ENCODE measurements around the gene SERINC5. TPM values are rescaled to one million over a fixed set of nuclear protein-coding genes. Genes with fewer than 3 reads are reported as not detected.
A peak's percentile ranks its signal among the peaks of the same experiment; 100 is the strongest.

Gene SERINC5
- total RNA-seq, 1 experiment from 2014 or later, result 128 TPM

- TF ChIP-seq PREB (CRISPR knock-in tag; IDR thresholded peaks at IDR 0.05; ENCODE audit: borderline replicate concordance), result no peak
- TF ChIP-seq ZNF281 (CRISPR knock-in tag; IDR thresholded peaks at IDR 0.05), result no peak
- TF ChIP-seq IRF1 (CRISPR knock-in tag; IDR thresholded peaks at IDR 0.05), result no peak
These were observed 103.1 kb downstream of the SERINC5 start (continued) for GRCh38 chr5:80152778-80153177.

- Mint-ChIP-seq H3K4me1 (peaks cover 43% of the 10 kb centered on the region), H3K9me3 (no peaks in the 10 kb centered on the region), H3K4me3 (no peak overlapping the region), H3K27me3 (ENCODE audit: low read depth) (no peaks in the 10 kb centered on the region), H3K36me3 (peaks cover 65% of the 10 kb centered on the region), H3K27ac (peak overlapping the region; percentile 49)
- ChIA-PET CTCF (no interaction called here), POLR2A (no interaction called here)
- TF ChIP-seq, protein P1, sequence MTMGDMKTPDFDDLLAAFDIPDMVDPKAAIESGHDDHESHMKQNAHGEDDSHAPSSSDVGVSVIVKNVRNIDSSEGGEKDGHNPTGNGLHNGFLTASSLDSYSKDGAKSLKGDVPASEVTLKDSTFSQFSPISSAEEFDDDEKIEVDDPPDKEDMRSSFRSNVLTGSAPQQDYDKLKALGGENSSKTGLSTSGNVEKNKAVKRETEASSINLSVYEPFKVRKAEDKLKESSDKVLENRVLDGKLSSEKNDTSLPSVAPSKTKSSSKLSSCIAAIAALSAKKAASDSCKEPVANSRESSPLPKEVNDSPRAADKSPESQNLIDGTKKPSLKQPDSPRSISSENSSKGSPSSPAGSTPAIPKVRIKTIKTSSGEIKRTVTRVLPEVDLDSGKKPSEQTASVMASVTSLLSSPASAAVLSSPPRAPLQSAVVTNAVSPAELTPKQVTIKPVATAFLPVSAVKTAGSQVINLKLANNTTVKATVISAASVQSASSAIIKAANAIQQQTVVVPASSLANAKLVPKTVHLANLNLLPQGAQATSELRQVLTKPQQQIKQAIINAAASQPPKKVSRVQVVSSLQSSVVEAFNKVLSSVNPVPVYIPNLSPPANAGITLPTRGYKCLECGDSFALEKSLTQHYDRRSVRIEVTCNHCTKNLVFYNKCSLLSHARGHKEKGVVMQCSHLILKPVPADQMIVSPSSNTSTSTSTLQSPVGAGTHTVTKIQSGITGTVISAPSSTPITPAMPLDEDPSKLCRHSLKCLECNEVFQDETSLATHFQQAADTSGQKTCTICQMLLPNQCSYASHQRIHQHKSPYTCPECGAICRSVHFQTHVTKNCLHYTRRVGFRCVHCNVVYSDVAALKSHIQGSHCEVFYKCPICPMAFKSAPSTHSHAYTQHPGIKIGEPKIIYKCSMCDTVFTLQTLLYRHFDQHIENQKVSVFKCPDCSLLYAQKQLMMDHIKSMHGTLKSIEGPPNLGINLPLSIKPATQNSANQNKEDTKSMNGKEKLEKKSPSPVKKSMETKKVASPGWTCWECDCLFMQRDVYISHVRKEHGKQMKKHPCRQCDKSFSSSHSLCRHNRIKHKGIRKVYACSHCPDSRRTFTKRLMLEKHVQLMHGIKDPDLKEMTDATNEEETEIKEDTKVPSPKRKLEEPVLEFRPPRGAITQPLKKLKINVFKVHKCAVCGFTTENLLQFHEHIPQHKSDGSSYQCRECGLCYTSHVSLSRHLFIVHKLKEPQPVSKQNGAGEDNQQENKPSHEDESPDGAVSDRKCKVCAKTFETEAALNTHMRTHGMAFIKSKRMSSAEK (CRISPR knock-in tag; IDR thresholded peaks at IDR 0.05; ENCODE audit: borderline replicate concordance), result no peak
- TF ChIP-seq ZNF423 (CRISPR knock-in tag; IDR thresholded peaks at IDR 0.05) (no peak), FOXK1 (CRISPR knock-in tag; IDR thresholded peaks at IDR 0.05) (no peak)
- TF ChIP-seq, protein P2, sequence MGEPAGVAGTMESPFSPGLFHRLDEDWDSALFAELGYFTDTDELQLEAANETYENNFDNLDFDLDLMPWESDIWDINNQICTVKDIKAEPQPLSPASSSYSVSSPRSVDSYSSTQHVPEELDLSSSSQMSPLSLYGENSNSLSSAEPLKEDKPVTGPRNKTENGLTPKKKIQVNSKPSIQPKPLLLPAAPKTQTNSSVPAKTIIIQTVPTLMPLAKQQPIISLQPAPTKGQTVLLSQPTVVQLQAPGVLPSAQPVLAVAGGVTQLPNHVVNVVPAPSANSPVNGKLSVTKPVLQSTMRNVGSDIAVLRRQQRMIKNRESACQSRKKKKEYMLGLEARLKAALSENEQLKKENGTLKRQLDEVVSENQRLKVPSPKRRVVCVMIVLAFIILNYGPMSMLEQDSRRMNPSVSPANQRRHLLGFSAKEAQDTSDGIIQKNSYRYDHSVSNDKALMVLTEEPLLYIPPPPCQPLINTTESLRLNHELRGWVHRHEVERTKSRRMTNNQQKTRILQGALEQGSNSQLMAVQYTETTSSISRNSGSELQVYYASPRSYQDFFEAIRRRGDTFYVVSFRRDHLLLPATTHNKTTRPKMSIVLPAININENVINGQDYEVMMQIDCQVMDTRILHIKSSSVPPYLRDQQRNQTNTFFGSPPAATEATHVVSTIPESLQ (CRISPR knock-in tag; IDR thresholded peaks at IDR 0.05), result no peak
- DNase-seq (ENCODE audit: low spot score) (no peak), ATAC-seq (no peak)
These were observed 104.0 kb downstream of the SERINC5 start for GRCh38 chr5:80151890-80152289.

DNA sequence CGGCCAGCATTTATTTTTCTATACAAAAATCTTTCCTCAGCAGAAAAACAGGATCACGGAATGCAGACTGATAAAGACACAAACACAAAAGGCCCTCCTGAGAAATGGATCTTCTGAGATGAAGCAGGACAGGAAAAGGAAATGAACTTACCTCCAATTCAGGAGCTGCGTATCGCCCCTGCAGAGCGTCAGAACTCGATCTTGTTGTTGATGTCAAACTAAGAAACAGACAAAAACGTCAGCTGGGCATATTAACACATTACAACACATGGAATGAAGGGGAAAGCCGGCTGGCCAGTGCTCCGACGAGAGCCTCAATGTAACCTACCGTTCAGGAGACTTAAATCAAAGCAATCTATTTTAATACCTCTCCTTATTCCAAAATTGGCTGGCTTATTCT, 105.1 kb downstream of the SERINC5 start:
- H3K4me3 Mint-ChIP-seq, result no peak overlapping the region
- H3K36me3 Mint-ChIP-seq, result peaks cover 66% of the 10 kb centered on the region
- no peaks in the 10 kb centered on the region for H3K27me3 Mint-ChIP-seq (ENCODE audit: low read depth)
- H3K4me1 Mint-ChIP-seq, result peaks cover 40% of the 10 kb centered on the region
- no peak for ATAC-seq
- no peaks in the 10 kb centered on the region for H3K9me3 Mint-ChIP-seq
- ChIA-PET CTCF (no interaction called here), POLR2A (no interaction called here)
- peak overlapping the region; percentile 32 for H3K27ac Mint-ChIP-seq
- no peak for DNase-seq (ENCODE audit: low spot score)
- TF ChIP-seq EMX1 (CRISPR knock-in tag; IDR thresholded peaks at IDR 0.05) (no peak), ZNF423 (CRISPR knock-in tag; IDR thresholded peaks at IDR 0.05) (no peak), NFE2L1 (CRISPR knock-in tag; IDR thresholded peaks at IDR 0.05) (no peak), ZNF281 (CRISPR knock-in tag; IDR thresholded peaks at IDR 0.05) (no peak), ZNF512 (CRISPR knock-in tag; IDR thresholded peaks at IDR 0.05; ENCODE audit: borderline replicate concordance) (no peak), ZNF396 (CRISPR knock-in tag; IDR thresholded peaks at IDR 0.05; ENCODE audit: borderline replicate concordance) (no peak)
- TF ChIP-seq, protein P3, sequence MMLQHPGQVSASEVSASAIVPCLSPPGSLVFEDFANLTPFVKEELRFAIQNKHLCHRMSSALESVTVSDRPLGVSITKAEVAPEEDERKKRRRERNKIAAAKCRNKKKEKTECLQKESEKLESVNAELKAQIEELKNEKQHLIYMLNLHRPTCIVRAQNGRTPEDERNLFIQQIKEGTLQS (CRISPR knock-in tag; conservative IDR thresholded peaks at IDR 0.05), result no peak
- TF ChIP-seq, protein P4, sequence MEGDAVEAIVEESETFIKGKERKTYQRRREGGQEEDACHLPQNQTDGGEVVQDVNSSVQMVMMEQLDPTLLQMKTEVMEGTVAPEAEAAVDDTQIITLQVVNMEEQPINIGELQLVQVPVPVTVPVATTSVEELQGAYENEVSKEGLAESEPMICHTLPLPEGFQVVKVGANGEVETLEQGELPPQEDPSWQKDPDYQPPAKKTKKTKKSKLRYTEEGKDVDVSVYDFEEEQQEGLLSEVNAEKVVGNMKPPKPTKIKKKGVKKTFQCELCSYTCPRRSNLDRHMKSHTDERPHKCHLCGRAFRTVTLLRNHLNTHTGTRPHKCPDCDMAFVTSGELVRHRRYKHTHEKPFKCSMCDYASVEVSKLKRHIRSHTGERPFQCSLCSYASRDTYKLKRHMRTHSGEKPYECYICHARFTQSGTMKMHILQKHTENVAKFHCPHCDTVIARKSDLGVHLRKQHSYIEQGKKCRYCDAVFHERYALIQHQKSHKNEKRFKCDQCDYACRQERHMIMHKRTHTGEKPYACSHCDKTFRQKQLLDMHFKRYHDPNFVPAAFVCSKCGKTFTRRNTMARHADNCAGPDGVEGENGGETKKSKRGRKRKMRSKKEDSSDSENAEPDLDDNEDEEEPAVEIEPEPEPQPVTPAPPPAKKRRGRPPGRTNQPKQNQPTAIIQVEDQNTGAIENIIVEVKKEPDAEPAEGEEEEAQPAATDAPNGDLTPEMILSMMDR (IDR thresholded peaks at IDR 0.05), result no peak

Measured in WTC11 (cell line).